SU-DHL-6 (cell line): ENCODE measurements around the gene LGR6.

Experiments used
- EZH2phosphoT487 ChIP-seq: fragments of 200-600 bp; sonication (generic), shearing (Covaris generic); conservative IDR thresholded peaks from 2 replicates; pipeline ENCODE4 v1.6.1; 2018; ENCODE audit warnings: mild to moderate bottlenecking, antibody characterized with exemption, low read length, moderate library complexity, mixed read lengths
- TF ChIP-seq, protein P1 (sequence below): fragments of 200-600 bp; sonication (generic); IDR thresholded peaks from one replicate; pipeline ENCODE4 v1.5.1; 2017; ENCODE audit warnings: antibody characterized with exemption, mild to moderate bottlenecking, low read length, moderate library complexity; ENCODE audit not compliant: insufficient read depth, poor library complexity, severe bottlenecking

GRCh38 chr1:202251424-202252256 lies 58.0 kb downstream of the LGR6 start:
- TF ChIP-seq, protein P1, sequence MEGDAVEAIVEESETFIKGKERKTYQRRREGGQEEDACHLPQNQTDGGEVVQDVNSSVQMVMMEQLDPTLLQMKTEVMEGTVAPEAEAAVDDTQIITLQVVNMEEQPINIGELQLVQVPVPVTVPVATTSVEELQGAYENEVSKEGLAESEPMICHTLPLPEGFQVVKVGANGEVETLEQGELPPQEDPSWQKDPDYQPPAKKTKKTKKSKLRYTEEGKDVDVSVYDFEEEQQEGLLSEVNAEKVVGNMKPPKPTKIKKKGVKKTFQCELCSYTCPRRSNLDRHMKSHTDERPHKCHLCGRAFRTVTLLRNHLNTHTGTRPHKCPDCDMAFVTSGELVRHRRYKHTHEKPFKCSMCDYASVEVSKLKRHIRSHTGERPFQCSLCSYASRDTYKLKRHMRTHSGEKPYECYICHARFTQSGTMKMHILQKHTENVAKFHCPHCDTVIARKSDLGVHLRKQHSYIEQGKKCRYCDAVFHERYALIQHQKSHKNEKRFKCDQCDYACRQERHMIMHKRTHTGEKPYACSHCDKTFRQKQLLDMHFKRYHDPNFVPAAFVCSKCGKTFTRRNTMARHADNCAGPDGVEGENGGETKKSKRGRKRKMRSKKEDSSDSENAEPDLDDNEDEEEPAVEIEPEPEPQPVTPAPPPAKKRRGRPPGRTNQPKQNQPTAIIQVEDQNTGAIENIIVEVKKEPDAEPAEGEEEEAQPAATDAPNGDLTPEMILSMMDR = no peak
- TF ChIP-seq EZH2phosphoT487 = no peak
